HG03175 (cell line): ENCODE results near the gene SPOPL.
"Not testable (repeated sequence)": the region's sequence is repeated elsewhere in the genome, so short reads cannot be mapped to it uniquely, and the experiment has no call there.

ENCODE experiments used
- ATAC-seq: cut with Tn5 transposase; IDR thresholded peaks from one replicate; pipeline ENCODE4 v1.9.1; 2021; ENCODE audit warnings: mild to moderate bottlenecking, moderate library complexity; ENCODE audit not compliant: unreplicated experiment

The SPOPL gene

DNA sequence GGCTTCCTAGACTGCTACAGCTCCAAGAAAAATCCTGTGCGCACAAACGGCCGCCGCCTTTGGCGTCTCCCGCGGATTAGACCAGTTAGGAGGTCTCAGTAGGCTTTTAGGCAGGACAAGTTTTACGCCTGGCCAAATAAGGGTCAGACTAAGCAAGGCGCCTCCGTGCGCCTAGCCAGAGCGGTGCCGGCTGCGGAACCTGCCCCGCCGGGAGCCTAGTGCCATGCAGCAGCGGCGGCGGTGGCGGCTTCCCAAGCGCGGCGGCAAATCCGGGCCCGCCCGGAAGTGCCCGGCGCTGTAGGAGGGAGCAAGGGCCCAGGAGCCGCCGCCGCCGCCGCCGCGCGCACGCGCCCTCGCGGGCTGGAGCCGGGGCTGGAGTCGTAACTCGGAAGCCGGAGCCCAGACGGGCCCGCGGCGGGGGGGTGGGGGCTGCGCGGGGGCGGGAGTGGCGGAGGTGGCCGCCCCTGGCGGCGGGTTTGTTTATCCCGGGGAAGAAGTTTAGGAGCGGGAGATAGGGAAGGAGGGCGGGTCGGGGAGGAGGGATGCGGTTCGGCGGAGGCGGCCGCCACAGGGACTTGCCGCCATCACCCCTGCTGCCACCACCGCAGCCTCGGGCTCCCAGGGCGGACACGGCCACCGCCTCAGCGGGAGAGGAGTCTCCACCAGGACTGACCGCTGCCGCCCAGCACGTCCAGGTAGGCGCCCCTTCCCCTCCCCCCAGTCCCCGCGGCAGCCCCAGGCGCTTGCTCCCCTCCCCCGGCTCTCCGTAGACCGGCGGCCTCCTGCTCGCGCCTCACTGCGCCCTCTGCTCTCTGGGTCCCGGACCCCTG is at the start of gene SPOPL:
TSS of gene SPOPL (plus strand) at position 346 of the 830 bp plus-strand sequence. CDS start 48,447 bp downstream, outside the sequence.
- ATAC-seq: peak; percentile 74

DNA sequence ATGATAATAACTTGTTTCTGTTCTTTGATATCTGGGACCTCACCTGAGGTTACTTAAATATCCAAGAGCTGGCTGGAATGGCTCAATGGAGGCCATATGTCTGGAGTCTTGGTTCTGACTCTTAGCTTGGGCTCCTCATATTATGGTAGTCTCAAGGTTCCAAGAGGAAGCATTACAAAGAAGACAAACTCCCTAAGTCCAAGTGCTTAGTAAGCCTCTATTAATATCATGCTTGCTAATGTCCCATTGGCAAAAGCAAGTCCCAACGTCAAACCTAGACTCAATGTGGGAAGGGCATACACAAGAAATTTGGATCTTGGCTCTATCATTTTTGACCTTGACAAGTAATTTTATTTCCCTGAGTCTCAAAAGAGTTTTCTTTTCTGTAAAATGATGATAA is 49.2 kb upstream of the SPOPL start:
- no peak for ATAC-seq

DNA sequence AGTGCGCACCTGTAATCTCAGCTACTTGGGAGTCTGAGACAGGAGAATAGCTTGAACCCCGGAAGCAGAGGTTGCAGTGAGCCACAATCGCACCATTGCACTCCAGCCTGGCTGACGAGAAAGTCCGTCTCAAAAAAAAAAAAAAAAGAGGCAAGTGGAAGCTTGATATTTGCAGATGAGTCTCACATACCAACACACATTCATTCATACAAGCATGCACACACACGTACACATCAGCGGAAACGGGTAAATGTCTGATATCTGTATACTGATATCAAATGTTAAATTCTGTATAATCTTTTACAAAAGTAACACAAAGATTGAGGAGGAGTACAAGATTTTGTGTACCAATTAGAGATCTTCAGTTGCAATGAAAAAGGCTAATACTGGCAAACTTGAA is 47.8 kb upstream of the SPOPL start:
- no peak for ATAC-seq

DNA sequence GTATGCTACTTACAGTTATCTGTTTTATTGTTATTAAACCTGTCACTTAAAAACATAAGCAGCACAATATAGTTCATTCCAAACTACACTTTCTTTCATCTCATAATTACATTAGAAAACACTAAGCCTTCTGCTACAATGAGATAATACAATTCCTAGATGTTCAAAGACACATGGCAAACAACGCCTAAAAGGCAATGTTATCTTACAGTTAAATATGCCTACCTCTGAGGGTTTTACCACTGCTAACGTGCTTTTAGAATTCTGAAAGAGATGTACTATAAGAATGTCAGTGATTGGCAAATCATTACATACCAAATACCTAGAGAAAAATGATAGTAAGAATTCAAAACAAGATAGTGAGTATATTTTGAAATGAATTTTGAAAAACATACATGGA is 46.8 kb upstream of the SPOPL start:
- ATAC-seq: no peak

DNA sequence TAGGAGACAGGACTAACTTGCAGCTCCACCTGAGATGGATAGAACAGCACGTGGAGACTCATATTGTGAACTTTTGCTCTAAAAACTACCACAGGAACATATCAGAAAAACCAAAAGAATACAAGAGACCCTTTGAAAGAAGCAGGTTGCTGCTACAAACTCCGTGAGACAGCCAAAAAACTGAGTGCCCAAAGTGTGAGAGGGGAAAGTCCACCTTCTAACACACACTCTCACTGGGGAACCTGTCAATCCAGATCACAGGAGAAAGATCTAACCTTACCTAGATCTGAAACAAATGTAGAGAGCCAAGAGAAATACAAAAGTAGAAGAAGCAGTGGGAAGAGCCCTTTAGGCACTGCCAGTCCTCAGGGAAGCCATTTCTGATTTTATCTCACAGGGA is 46.3 kb upstream of the SPOPL start:
- no peak for ATAC-seq

DNA sequence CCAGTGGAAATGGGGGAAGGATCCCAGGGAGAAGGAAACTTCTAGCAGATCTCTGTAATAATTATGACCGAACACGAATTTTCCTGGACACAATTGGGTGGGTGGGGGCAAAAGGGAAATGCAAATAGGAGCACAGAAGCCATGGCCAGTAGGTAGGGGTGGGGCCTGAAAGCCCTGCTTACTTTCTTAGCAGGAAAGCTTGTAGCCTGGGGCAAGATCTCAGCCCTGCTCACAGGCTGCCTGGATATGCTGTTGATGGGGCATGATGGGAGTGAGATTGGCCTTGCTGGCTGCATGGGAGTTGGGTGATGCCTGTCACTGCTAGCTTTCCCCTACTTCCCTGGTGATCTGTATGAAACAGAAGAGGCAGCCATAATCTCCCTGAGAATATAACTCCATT is 45.9 kb upstream of the SPOPL start:
- ATAC-seq: no peak

DNA sequence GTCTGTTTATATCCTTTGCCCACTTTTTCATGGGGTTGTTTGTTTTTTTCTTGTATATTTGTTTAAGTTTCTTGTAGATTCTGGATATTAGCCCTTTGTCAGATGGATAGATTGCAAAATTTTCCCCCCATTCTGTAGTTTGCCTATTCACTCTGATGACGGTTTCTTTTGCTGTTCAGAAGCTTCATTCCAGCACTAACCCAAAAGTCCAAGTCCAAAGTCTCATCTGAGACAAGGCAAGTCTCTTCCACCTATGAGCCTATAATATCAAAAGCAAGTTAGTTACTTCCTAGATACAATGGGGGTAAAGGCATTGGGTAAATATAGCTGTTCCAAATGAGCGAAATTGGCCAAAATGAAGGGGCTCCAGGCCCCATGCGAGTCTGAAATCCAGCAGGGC is 38.9 kb upstream of the SPOPL start:
- ATAC-seq: not testable (repeated sequence)

DNA sequence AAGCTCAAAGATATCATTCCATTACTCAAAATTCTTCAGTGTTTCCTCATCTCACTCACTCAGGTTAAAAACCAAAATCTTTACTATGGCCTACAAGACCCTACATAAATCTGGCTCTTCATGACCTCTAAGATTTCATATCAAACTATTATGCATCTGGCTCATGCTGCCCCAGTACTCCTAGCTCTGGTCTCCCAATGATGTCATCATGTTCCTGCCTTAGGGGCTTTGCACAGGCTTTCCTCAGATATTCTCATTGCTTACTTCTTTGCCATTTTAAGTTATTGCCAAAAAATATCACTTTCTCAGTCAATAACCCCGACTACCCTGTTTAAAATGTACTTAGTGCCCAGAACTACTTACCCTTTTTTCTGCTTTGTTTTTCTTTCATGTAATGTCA is 33.0 kb upstream of the SPOPL start:
- no peak for ATAC-seq

DNA sequence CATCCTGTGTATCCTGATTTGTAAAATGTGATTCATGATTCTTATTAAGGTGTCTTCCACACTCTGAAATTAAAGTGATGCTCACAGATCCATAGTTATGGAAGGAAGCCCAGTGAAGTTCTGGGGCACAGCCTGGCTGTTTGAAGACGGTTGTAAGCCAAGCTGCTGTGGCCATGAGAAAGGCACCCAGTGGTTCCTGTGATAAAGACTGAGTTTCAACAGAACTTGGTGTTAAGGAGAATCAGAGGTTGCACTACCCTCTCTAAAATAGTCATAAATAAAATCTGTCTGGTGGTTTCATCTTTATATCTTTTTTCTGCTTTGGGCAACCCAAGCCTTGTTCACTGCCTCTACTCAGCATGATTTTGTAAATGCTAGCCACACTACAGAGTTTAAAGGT is 32.2 kb upstream of the SPOPL start:
- ATAC-seq: no peak

DNA sequence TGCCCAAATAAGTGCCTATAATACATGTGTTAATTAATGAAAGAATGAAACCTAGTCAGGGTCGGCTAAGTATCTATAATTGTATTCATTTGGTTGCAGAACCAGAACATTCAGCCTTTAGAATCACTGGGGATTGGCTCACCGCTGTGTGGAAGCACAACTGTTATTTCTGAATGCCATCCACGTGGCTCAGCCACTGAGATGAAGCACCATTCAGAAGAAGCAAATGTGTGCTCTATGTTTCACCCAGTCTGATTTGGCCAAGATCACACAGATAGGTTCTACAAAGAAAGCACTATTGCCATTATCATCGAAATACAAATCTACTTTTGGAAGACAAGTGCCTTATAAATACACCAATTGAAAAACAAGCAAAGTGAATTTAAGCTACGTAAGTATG is 30.6 kb upstream of the SPOPL start:
- ATAC-seq: no peak

DNA sequence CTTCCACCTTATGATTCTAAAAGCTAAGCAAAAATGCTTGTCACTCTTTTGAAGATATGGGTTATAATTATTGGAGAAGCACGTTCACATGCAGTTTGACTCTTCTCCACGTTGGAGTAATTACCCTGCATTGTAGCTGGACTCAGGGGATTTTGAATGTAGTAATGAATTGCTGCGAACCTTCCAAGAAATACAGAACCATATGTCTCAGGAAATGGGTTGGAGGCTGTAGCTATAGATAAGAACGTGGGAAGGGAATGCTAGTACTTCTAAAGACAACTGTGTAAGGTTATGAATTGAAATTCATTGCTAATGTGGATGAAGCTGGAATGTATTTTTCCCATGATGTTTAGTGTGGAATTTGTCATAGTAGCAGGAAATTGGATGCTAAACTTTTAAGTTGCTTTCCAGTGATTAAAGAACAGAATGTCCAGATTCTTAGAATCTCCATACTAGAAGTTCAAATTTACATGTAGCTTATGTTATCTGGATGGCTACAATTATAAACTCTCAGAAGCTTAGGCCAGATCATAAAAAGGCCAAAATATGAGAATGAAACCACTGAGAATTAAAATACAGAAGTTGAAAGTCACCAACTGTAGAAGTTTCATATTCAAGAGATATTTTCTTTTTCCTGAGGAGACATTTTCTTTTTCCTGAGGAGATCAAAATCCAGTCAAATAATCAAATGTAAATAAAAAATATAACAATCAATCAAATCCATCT is 27.3 kb upstream of the SPOPL start:
- no peak for ATAC-seq

DNA sequence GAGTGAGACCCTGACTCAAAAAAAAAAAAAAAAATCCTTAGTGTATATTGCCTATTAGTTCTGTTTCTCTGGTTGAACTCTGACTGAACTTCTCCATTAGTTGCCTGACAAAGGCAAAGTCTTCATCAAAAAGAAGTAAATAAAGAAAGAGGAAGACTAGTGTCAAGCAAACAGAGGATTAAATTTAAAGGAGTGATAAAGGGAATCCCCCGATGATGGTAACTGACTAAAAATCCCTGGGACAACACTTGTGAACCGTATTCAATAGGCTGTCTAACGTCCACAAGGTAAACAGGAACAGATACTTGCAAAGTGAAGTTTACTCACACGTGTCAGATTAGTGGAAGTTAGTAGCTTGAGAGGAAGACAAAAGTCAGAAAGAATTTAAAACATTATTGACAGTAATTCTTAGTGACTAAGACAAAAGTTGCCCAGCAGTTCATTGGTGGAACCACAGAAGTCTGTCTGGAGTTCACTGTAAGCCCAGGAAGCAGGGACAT is 26.2 kb upstream of the SPOPL start:
- ATAC-seq: peak; percentile 94

DNA sequence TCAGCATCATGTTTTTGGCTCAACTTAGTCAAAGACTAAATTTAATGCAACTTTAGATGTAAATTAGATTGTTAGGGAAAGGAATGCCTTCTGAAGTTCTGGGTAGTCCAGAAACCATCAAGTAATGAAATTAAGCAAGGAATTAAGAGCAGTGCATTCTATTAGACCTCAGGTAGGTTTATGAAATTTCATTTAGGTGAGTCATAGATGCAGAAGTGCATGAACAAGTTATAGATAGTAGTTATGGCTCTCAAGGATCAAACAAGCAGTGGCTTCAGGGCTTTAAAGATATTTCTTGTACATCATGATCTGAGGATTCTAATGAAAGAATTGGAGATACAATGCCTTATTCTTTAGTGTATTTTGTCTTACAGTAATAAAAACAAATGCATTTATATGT is 25.4 kb upstream of the SPOPL start:
- ATAC-seq: no peak

DNA sequence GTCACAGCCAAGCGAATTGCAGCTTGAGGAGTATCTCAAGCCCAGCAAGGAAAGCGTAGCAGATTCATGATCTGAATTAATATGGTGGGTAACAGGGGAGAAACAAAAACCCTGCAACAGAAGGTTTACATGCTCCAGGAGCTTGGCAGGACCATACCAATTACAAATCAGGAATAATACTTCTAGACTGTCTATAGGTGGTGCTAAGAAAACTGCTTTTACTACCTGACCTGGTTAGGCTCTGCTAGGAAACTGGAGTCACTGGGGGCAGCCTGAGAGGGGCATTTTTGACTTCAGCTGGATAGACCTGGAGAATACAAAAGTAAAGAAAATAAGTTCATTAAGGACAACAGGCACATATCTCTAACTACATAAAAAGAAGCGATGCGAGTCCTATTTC is 24.6 kb upstream of the SPOPL start:
- no peak for ATAC-seq

DNA sequence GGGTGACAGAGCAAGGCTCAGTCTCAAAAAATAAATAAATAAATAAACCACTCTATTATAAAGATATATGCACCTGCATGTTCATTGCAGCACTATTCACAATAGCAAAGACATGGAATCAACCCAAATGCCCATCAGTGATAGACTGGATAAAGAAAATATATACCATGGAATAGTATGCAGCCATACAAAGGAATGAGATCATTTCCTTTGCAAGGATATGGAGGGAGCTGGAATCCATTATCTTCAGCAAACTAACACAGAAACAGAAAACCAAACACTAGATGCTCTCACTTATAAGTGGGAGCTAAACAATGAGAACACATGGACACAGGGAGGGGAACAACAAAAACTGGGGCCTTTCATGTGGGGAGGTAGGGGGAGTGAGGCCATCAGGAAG is 18.8 kb upstream of the SPOPL start:
- ATAC-seq: not testable (repeated sequence)

DNA sequence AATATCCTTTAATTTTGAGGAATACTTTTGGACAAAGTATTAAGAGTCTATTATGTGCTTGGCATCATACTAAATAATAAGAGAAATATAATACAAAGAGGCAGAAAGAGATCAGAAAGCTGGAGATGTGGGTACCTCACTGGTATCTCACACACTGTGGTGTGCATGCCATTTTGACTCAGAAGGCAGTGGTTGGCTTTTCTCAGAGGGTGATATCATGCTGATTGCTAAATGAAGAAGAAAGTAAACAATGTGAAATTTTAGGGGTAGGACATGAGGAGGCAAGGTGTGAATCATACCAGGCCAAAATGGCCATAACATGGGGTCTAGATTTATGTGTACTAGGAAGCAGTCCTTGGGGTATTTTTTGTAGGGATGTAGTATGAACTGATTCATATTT is 16.6 kb upstream of the SPOPL start:
- no peak for ATAC-seq

DNA sequence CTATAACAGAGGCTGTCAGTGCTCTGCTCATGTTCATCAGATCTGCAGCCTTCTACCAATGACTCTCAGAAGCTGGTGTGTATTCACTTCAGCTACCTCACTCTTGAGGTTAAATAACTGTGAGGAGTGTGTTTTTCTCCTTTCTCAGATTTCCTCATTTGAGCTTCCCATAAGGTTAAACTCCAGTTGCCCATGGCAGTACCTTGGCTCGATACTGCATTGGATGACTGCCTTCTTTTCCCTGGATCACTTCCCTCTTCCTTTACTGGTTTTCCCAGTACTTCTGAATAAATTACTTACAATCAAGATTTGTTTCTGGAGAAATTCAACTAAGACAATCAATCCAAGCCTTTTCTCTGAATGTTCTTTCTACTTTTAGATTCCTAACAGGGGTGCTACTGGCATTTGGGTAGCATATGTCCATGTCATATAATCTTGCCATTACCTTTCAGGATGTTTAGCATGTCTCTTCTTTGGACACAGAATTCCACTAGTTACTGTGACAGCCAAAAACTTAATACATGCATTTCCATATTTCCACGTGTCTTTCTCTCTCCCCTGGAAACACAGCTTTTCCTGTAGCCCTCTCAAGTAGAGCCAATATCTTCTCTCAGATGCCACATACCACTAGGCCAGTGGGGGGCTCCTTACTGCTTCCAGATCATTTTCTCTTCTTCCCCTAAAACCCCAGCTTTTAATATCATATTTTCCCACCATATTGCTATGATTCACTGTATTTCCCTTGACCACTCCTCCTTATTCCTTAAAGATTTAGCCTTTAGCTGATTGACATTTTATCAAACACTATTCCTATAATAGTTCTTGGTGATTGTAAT is 15.0 kb upstream of the SPOPL start:
- no peak for ATAC-seq

DNA sequence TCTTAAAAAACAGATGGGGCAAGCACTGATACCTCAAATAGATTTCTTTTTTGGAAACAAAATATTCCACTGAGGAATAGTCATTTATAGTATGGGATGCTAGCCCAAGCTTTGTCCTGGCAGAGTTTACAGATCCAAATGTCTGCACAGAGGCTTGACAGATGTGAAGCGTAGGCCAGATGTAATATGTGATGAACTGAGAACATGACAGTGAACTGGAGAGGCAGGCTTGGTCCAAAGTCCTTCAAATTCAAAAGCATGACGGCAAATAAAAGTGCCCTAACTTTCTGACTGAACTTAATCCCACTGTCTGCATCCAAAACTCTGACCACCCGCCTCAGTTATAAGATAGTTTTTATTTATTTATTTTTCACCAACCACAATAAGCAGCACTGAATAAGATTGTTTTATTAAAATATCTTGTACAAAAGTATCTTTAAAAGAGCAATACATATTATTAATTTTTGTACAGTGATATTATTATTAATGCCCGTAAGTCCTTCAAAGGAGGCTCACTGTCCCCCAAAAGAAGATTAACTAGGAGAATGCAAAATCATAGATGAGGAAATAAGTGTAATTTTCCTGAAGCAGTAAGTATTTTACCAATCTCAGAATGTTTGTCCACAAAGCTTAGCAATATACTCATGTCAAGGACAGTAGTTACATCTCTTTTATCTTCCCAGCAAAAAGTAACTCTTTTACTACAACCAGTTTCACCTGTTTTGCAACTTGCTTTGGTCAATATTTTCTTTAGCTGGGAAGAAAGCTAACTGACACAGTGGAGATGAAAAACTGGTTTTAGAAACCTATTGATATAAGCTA is 10.7 kb upstream of the SPOPL start:
- ATAC-seq: no peak

DNA sequence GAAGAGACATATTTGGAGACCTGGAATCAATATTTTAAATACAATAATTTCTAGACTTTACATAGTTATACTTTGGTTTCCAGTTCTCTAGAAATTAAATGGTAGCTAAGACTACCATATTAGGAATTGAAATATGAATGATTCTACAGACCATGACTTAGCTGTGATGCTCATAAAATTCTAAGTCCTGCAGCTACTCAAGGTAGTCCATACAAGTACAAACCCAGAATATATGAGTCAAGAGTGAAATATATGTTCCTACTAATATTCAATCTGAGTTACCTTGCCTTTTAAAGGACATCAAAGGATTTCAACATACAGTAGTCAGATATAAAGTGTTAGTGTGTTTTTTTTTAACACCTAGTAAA is 10.1 kb upstream of the SPOPL start:
- ATAC-seq: no peak

DNA sequence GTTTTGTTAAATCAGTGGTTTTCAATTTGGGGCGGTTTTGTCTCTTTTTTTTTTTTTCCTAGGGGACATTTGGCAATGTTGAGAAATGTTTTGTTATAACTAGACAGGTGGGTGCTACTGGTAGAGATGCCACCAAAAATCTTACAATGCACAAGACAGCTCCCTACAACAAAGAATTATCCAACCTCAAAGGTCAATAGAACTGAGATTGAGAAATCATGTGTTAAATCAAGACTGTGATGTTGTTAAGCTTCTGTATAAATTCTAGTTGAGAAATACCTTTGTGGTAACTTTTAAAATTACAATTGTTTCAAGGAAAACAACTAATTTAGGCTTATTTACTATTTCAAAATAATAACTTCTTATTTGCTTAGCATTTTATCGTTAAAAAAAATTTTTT is 9.4 kb upstream of the SPOPL start:
- ATAC-seq: no peak

DNA sequence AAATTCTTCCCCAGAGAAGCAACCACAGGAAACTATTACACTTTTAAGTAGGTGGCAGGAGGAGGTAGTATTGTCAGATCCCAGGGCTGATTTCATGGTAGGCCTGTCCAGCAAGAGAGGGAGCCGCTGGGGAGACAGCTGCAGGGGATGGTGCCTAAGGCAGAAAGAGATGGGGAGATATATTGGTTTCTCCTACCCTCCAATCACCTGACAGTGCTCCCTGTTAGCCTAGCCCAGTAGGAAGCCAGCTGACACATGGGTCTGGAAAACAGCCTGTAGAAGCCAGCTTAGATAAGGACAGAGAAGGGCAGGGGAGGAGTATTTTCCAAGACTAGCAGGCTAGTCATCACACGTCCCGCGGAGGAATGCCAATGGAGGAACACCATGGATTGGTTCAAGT is 8.2 kb upstream of the SPOPL start:
- ATAC-seq: no peak
